ENCODE results near the gene DGKI.

DNA sequence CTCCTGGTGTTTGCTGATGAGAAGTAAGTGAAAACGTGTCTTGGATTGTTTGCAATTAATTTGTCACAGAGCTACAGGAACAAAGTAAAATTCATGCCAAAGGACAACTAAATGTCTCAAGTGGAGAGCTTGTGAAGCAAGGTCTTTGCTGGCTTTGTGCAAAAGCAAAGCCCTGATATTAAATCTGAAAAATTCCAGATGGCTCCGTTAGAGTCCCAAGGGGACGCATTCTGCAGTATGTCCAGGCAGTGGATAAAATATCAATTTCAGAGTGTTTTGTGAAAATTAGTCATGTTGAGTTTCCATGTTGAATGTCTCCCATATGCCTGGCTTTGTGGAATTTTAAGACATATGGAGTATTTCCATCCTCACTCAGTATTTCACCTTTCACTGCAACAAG, 400.7 kb downstream of the DGKI start:
- TF ChIP-seq, protein P1, sequence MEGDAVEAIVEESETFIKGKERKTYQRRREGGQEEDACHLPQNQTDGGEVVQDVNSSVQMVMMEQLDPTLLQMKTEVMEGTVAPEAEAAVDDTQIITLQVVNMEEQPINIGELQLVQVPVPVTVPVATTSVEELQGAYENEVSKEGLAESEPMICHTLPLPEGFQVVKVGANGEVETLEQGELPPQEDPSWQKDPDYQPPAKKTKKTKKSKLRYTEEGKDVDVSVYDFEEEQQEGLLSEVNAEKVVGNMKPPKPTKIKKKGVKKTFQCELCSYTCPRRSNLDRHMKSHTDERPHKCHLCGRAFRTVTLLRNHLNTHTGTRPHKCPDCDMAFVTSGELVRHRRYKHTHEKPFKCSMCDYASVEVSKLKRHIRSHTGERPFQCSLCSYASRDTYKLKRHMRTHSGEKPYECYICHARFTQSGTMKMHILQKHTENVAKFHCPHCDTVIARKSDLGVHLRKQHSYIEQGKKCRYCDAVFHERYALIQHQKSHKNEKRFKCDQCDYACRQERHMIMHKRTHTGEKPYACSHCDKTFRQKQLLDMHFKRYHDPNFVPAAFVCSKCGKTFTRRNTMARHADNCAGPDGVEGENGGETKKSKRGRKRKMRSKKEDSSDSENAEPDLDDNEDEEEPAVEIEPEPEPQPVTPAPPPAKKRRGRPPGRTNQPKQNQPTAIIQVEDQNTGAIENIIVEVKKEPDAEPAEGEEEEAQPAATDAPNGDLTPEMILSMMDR (IDR thresholded peaks at IDR 0.05 in 2 of 3, conservative IDR thresholded peaks at IDR 0.05 in 1 of 3; ENCODE audit: borderline replicate concordance in 1 of 3, insufficient read depth in 1 of 3, low read depth in 2 of 3, low read length in 2 of 3): no peak
- TF ChIP-seq SP1 (IDR thresholded peaks at IDR 0.05; ENCODE audit: low read depth): no peak
- TF ChIP-seq ZFX (IDR thresholded peaks at IDR 0.05): no peak
- no peak for TF ChIP-seq EGR1 (IDR thresholded peaks at IDR 0.05; ENCODE audit: low read depth)
- no peak for TF ChIP-seq CEBPB (IDR thresholded peaks at IDR 0.05; ENCODE audit: low read depth)
- TF ChIP-seq POLR2AphosphoS5 (IDR thresholded peaks at IDR 0.05; ENCODE audit: low read depth, low read length): no peak
- no peak for TF ChIP-seq POLR2A (IDR thresholded peaks at IDR 0.05; ENCODE audit: borderline replicate concordance, extremely low read depth, insufficient read depth, insufficient read length)
- TF ChIP-seq, protein P2, sequence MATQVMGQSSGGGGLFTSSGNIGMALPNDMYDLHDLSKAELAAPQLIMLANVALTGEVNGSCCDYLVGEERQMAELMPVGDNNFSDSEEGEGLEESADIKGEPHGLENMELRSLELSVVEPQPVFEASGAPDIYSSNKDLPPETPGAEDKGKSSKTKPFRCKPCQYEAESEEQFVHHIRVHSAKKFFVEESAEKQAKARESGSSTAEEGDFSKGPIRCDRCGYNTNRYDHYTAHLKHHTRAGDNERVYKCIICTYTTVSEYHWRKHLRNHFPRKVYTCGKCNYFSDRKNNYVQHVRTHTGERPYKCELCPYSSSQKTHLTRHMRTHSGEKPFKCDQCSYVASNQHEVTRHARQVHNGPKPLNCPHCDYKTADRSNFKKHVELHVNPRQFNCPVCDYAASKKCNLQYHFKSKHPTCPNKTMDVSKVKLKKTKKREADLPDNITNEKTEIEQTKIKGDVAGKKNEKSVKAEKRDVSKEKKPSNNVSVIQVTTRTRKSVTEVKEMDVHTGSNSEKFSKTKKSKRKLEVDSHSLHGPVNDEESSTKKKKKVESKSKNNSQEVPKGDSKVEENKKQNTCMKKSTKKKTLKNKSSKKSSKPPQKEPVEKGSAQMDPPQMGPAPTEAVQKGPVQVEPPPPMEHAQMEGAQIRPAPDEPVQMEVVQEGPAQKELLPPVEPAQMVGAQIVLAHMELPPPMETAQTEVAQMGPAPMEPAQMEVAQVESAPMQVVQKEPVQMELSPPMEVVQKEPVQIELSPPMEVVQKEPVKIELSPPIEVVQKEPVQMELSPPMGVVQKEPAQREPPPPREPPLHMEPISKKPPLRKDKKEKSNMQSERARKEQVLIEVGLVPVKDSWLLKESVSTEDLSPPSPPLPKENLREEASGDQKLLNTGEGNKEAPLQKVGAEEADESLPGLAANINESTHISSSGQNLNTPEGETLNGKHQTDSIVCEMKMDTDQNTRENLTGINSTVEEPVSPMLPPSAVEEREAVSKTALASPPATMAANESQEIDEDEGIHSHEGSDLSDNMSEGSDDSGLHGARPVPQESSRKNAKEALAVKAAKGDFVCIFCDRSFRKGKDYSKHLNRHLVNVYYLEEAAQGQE (IDR thresholded peaks at IDR 0.05; ENCODE audit: low read depth): no peak

All from HCT116 (cell line).